NCI-H524 treated with DMSO at 0.1 percent for 48 hours (cell line): ENCODE measurements around the gene VAPB.
"Not testable (repeated sequence)": the region's sequence is repeated elsewhere in the genome, so short reads cannot be mapped to it uniquely, and the experiment has no call there.

ENCODE experiments used
- DNase-seq: peaks from one replicate; lab custom pipeline; 2025; lab: John Stamatoyannopoulos, UW

Gene VAPB

GRCh38 chr20:58388882-58389323 lies at the start of gene VAPB:
TSS of gene VAPB (plus strand) at chr20:58389229. CDS start at chr20:58389460, 231 bp downstream.
- no peak for DNase-seq

- DNase-seq = no peak
Observed at GRCh38 chr20:58339741-58340140, 49.3 kb upstream of the VAPB start.

GRCh38 chr20:58340151-58340550 lies 48.9 kb upstream of the VAPB start:
- DNase-seq = no peak

GRCh38 chr20:58340853-58341252 lies 48.2 kb upstream of the VAPB start:
- no peak for DNase-seq

- no peak for DNase-seq
Observed at GRCh38 chr20:58342104-58342945, 46.7 kb upstream of the VAPB start.

GRCh38 chr20:58344741-58345140 lies 44.3 kb upstream of the VAPB start:
- no peak for DNase-seq

GRCh38 chr20:58349570-58349969 lies 39.5 kb upstream of the VAPB start:
- DNase-seq = no peak

- no peak for DNase-seq
Observed at GRCh38 chr20:58352468-58352867, 36.6 kb upstream of the VAPB start.

- DNase-seq = no peak
Observed at GRCh38 chr20:58359441-58359840, 29.6 kb upstream of the VAPB start.

- DNase-seq = no peak
Observed at GRCh38 chr20:58360936-58361335, 28.1 kb upstream of the VAPB start.

GRCh38 chr20:58361481-58362205 lies 27.4 kb upstream of the VAPB start:
- no peak for DNase-seq

- DNase-seq = no peak
Observed at GRCh38 chr20:58362206-58362516, 26.9 kb upstream of the VAPB start.

GRCh38 chr20:58362970-58363369 lies 26.1 kb upstream of the VAPB start:
- no peak for DNase-seq

- no peak for DNase-seq
Observed at GRCh38 chr20:58366866-58367265, 22.2 kb upstream of the VAPB start.

- DNase-seq = no peak
Observed at GRCh38 chr20:58372806-58373205, 16.2 kb upstream of the VAPB start.

GRCh38 chr20:58373296-58373695 lies 15.7 kb upstream of the VAPB start:
- not testable (repeated sequence) for DNase-seq

- DNase-seq = no peak
Observed at GRCh38 chr20:58374027-58374850, 14.8 kb upstream of the VAPB start.

GRCh38 chr20:58374906-58375758 lies 13.9 kb upstream of the VAPB start:
- DNase-seq = no peak

GRCh38 chr20:58375759-58376352 lies 13.2 kb upstream of the VAPB start:
- no peak for DNase-seq

GRCh38 chr20:58377017-58377416 lies 12.0 kb upstream of the VAPB start:
- DNase-seq = no peak

- DNase-seq = no peak
Observed at GRCh38 chr20:58377766-58378401, 11.1 kb upstream of the VAPB start.
